ENCODE data around the gene TIE1. TPM values are rescaled to one million over a fixed set of nuclear protein-coding genes. Genes with fewer than 3 reads are reported as not detected.

The TIE1 gene
- total and polyA plus RNA-seq, 2 of the 13 experiments (the other 11 are each of a cell fraction or from before 2014, with no cell fraction given) = 0.58 to 0.84 TPM

DNA sequence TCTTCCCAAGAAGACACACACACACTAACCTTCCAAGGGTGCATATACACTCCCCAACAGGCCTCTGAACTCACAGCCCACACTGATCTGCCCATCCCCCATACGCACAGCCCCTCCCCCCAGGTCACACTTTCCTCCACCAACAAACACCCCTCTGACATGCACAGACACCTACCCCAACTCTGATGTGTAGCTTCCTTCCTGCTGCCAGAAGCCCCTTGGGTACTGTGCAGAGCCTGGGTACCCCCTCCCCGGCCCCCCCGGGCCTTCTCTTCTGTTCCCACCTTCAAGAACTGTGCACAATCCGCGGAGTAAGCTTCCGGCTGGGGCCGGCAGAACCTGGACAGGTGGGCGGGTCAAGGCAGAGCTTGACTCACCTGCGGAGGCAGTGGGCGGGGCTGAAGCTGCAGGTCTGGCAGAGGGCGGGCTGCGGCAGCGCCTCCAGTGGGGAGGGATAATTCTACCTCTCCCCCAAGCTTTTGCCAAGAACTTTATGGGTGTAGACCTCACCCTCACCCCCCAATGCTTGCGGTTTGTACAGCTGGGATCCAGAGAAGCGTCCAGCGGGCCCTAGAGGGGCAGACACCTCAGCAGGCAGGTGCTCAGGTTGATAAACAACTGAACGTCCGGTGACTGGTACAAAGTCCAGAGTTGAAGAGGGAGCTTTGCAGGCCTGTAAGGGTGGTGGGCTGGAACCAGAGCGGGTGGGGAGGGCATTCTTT, 15.4 kb upstream of the TIE1 start, which contains the start of gene C1orf210 (continued):
- TF ChIP-seq AGO2 (optimal IDR thresholded peaks at IDR 0.05; ENCODE audit: low read depth, low read length) (no peak), ATF6 (CRISPR knock-in tag; conservative IDR thresholded peaks at IDR 0.05) (no peak), SATB2 (CRISPR knock-in tag; IDR thresholded peaks at IDR 0.05) (no peak), KDM5B (CRISPR knock-in tag; IDR thresholded peaks at IDR 0.05; ENCODE audit: borderline replicate concordance) (no peak; the same call in 1 of the 2 replicates), MEIS2 (CRISPR knock-in tag; IDR thresholded peaks at IDR 0.05) (no peak), ZNF33A (CRISPR knock-in tag; IDR thresholded peaks at IDR 0.05; ENCODE audit: borderline replicate concordance) (no peak), CEBPG (CRISPR knock-in tag; IDR thresholded peaks at IDR 0.05) (no peak), ZNF816 (CRISPR knock-in tag; IDR thresholded peaks at IDR 0.05; ENCODE audit: borderline replicate concordance) (0 out of 2 replicates have a peak, but pooled peaks have one; percentile 48), HBP1 (CRISPR knock-in tag; IDR thresholded peaks at IDR 0.05; ENCODE audit: low read depth) (no peak), ZNF83 (CRISPR knock-in tag; IDR thresholded peaks at IDR 0.05; ENCODE audit: borderline replicate concordance) (no peak), DNMT3B (CRISPR knock-in tag; conservative IDR thresholded peaks at IDR 0.05) (no peak), ZNF776 (CRISPR knock-in tag; IDR thresholded peaks at IDR 0.05) (no peak), MYNN (CRISPR knock-in tag; IDR thresholded peaks at IDR 0.05; ENCODE audit: low read depth) (no peak), HNRNPL (IDR thresholded peaks at IDR 0.05; ENCODE audit: low read depth, low read length) (no peak), THAP7 (CRISPR knock-in tag; IDR thresholded peaks at IDR 0.05) (no peak), ZMAT3 (CRISPR knock-in tag; conservative IDR thresholded peaks at IDR 0.05) (peak; percentile 62), ZFX (CRISPR knock-in tag; IDR thresholded peaks at IDR 0.05; ENCODE audit: low read depth) (peak; percentile 63; the same call in 1 of the 2 replicates), PITX1 (CRISPR knock-in tag; IDR thresholded peaks at IDR 0.05) (peak; percentile 49; the same call in 1 of the 2 replicates)
- TF ChIP-seq, protein P1, sequence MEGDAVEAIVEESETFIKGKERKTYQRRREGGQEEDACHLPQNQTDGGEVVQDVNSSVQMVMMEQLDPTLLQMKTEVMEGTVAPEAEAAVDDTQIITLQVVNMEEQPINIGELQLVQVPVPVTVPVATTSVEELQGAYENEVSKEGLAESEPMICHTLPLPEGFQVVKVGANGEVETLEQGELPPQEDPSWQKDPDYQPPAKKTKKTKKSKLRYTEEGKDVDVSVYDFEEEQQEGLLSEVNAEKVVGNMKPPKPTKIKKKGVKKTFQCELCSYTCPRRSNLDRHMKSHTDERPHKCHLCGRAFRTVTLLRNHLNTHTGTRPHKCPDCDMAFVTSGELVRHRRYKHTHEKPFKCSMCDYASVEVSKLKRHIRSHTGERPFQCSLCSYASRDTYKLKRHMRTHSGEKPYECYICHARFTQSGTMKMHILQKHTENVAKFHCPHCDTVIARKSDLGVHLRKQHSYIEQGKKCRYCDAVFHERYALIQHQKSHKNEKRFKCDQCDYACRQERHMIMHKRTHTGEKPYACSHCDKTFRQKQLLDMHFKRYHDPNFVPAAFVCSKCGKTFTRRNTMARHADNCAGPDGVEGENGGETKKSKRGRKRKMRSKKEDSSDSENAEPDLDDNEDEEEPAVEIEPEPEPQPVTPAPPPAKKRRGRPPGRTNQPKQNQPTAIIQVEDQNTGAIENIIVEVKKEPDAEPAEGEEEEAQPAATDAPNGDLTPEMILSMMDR (CRISPR knock-in tag; IDR thresholded peaks at IDR 0.05) = peak; percentile 40
- TF ChIP-seq, protein P2, sequence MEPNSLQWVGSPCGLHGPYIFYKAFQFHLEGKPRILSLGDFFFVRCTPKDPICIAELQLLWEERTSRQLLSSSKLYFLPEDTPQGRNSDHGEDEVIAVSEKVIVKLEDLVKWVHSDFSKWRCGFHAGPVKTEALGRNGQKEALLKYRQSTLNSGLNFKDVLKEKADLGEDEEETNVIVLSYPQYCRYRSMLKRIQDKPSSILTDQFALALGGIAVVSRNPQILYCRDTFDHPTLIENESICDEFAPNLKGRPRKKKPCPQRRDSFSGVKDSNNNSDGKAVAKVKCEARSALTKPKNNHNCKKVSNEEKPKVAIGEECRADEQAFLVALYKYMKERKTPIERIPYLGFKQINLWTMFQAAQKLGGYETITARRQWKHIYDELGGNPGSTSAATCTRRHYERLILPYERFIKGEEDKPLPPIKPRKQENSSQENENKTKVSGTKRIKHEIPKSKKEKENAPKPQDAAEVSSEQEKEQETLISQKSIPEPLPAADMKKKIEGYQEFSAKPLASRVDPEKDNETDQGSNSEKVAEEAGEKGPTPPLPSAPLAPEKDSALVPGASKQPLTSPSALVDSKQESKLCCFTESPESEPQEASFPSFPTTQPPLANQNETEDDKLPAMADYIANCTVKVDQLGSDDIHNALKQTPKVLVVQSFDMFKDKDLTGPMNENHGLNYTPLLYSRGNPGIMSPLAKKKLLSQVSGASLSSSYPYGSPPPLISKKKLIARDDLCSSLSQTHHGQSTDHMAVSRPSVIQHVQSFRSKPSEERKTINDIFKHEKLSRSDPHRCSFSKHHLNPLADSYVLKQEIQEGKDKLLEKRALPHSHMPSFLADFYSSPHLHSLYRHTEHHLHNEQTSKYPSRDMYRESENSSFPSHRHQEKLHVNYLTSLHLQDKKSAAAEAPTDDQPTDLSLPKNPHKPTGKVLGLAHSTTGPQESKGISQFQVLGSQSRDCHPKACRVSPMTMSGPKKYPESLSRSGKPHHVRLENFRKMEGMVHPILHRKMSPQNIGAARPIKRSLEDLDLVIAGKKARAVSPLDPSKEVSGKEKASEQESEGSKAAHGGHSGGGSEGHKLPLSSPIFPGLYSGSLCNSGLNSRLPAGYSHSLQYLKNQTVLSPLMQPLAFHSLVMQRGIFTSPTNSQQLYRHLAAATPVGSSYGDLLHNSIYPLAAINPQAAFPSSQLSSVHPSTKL (CRISPR knock-in tag; IDR thresholded peaks at IDR 0.05) = peak; percentile 50

All from HepG2 (cell line).